Measurements from ENCODE around the gene RNGTT. TPM values are rescaled to one million over a fixed set of nuclear protein-coding genes. Genes with fewer than 3 reads are reported as not detected.

The RNGTT gene
- total and polyA plus RNA-seq, 7 donors: 3.9 to 8.8 (median 7.9) TPM

DNA sequence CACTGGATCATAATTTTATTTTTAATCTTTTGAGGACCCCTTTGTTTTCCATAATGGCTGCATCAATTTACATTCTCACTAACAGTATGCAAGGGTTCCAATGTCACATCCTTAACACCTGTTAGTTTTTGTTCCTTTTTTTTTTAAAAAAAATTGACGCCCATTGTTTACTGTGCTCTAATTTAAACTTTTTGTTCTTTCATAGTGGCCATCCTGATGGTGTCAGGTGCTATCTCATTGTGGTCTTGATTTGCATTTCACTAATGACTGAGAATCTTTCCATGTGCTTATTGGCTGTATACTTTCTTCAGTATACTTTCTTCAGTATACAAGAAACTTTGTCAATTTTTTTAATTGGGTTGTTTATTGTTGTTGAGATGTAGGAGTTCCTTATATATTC, 347.0 kb downstream of the RNGTT start:
- intact Hi-C loops (cut with DNase I): no loop called here

DNA sequence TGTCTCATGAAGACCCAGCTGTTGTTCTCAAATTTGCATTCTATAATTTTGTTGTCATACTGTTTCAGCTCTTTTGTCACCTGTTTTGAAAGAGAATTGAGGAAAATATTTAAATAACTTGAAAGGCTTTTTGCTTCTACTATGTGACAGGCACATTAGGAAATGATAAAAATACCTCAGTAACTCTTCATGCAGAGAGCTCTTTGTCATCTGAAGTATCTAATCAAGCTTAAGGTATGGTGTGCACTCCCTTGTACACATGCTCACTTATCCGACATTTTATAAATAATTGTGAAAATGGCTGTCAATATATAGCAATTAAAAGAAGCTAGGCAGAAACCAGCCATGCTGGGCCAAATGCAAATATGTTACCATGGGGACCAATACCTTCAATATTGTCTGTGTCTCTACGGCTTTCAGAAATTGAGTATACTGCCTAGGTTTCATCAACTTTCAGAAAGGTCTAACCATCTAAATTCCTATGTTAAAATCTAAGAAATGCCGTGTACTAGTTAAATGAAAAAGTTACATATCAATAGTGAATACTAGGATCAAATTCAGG, 349.0 kb downstream of the RNGTT start:
- Histone ChIP-seq H3K27ac (no peak overlapping the region), H3K4me1 (no peaks in the 10 kb centered on the region), H3K4me3 (no peak overlapping the region), H3K36me3 (ENCODE audit: insufficient read depth in 1 of 2, low read depth in 1 of 2) (peaks cover 0 to 8% of the 10 kb centered on the region in 2 donors), H3K27me3 (ENCODE audit: insufficient read depth in 3 of 3, low read length in 2 of 3) (no peaks in the 10 kb centered on the region), H3K9me3 (no peaks in the 10 kb centered on the region)
- DNase-seq (no peak), ATAC-seq (no peak)
- TF ChIP-seq, protein P1, sequence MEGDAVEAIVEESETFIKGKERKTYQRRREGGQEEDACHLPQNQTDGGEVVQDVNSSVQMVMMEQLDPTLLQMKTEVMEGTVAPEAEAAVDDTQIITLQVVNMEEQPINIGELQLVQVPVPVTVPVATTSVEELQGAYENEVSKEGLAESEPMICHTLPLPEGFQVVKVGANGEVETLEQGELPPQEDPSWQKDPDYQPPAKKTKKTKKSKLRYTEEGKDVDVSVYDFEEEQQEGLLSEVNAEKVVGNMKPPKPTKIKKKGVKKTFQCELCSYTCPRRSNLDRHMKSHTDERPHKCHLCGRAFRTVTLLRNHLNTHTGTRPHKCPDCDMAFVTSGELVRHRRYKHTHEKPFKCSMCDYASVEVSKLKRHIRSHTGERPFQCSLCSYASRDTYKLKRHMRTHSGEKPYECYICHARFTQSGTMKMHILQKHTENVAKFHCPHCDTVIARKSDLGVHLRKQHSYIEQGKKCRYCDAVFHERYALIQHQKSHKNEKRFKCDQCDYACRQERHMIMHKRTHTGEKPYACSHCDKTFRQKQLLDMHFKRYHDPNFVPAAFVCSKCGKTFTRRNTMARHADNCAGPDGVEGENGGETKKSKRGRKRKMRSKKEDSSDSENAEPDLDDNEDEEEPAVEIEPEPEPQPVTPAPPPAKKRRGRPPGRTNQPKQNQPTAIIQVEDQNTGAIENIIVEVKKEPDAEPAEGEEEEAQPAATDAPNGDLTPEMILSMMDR (IDR thresholded peaks at IDR 0.05): no peak
- intact Hi-C loops (cut with DNase I): no loop called here
- 95 to 98% (median 97%) methylated on average over 3 of the region's 3 CpGs for WGBS, 3 donors

More for the DNA sequence above, 347.0 kb downstream of the RNGTT start:
- no peak for ATAC-seq
- TF ChIP-seq, protein P1 (IDR thresholded peaks at IDR 0.05): no peak
- Histone ChIP-seq H3K4me3 (no peak overlapping the region), H3K9me3 (no peaks in the 10 kb centered on the region), H3K27me3 (ENCODE audit: insufficient read depth in 3 of 3, low read length in 2 of 3) (no peaks in the 10 kb centered on the region), H3K4me1 (no peaks in the 10 kb centered on the region), H3K27ac (no peak overlapping the region), H3K36me3 (ENCODE audit: insufficient read depth in 1 of 2, low read depth in 1 of 2) (peaks cover 0 to 8% of the 10 kb centered on the region in 2 donors)
- no peak for DNase-seq
- 77 to 91% (median 89%) methylated on average over 1 of the region's 1 CpG for WGBS, 3 donors

DNA sequence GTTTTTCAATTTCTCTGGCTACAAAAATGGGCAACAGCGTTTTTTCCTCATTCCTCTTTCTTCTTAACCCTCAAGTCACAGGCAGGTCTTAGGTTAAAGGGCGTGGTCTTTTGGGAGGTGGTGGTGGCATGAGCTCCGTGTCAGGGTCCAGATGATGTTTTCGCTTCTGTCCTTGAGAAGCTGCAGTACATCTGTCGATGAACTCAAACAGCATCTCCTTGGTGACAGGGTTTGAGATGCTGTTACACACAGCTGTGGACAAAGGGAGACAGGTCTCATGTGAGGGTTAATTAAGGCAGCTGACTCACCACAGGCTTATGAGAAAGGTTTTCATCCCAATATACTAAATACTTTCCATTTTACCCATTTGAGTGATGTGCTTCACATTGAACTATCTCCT, 350.8 kb downstream of the RNGTT start:
- Histone ChIP-seq H3K9me3 (no peaks in the 10 kb centered on the region), H3K4me1 (no peaks in the 10 kb centered on the region), H3K36me3 (ENCODE audit: insufficient read depth in 1 of 2, low read depth in 1 of 2) (peaks cover 0 to 8% of the 10 kb centered on the region in 2 donors), H3K4me3 (no peak overlapping the region), H3K27ac (no peak overlapping the region), H3K27me3 (ENCODE audit: insufficient read depth in 3 of 3, low read length in 2 of 3) (no peaks in the 10 kb centered on the region)
- DNase-seq: no peak
- intact Hi-C loops (cut with DNase I): no loop called here
- WGBS, 3 donors: 82 to 90% (median 83%) methylated on average over 5 of the region's 5 CpGs
- no peak for ATAC-seq
- TF ChIP-seq, protein P1 (IDR thresholded peaks at IDR 0.05): no peak

DNA sequence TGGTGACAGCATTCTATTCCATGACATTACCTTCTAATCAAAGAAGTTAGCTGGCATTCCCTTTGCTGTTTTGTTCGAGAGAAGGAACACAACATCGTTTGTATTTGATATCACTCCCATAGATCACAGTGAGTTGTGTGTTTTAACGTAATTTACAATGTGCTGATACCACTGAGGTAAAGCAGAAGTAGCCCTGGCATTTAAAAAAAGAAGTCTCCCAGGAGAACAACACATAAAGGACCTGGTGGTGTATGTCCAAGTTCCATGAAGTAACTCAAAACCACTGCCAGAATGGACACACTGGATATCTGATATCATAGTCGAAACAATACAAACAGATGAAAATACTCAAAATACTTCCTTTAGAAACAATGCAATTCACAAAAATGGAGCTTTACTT, 351.7 kb downstream of the RNGTT start:
- WGBS, 3 donors: 62 to 69% (median 65%) methylated on average over 4 of the region's 4 CpGs
- no peak overlapping the region for H3K27ac ChIP-seq
- TF ChIP-seq, protein P1 (IDR thresholded peaks at IDR 0.05): no peak
- no peaks in the 10 kb centered on the region for H3K9me3 ChIP-seq
- no peak for DNase-seq
- ATAC-seq: no peak
- no peaks in the 10 kb centered on the region for H3K4me1 ChIP-seq
- H3K36me3 ChIP-seq (ENCODE audit: insufficient read depth in 1 of 2, low read depth in 1 of 2): peaks cover 0 to 8% of the 10 kb centered on the region in 2 donors
- intact Hi-C loops (cut with DNase I): no loop called here
- H3K27me3 ChIP-seq (ENCODE audit: insufficient read depth in 3 of 3, low read length in 2 of 3): no peaks in the 10 kb centered on the region
- H3K4me3 ChIP-seq: no peak overlapping the region

DNA sequence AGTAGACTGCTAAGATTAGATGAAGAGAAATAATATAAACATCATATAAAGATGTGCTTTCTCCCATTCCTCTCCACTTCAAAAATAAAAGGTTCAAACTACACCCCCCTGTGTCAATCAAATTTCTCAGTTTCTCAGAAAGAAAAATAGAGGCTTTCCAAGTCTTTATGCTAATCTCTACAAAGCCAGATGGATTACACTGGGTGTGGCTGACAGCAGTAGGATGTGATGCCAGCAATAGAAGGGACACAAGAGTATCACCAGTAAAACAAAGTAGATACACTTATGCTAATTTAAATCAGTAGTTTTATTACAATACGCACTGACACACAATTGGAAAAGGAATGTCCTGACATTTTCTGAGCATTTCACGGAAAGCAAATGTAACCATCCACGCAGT, 353.4 kb downstream of the RNGTT start:
- Histone ChIP-seq H3K9me3 (no peaks in the 10 kb centered on the region), H3K27ac (no peak overlapping the region), H3K4me1 (no peaks in the 10 kb centered on the region), H3K36me3 (ENCODE audit: insufficient read depth in 1 of 2, low read depth in 1 of 2) (peaks cover 0 to 8% of the 10 kb centered on the region in 2 donors), H3K4me3 (no peak overlapping the region), H3K27me3 (ENCODE audit: insufficient read depth in 3 of 3, low read length in 2 of 3) (no peaks in the 10 kb centered on the region)
- intact Hi-C loops (cut with DNase I): no loop called here
- 91 to 95% (median 93%) methylated on average over 3 of the region's 3 CpGs for WGBS, 3 donors
- TF ChIP-seq, protein P1 (IDR thresholded peaks at IDR 0.05): no peak
- no peak for ATAC-seq
- DNase-seq: no peak
